Retinal pigment epithelial cell (primary cell): ENCODE measurements around the gene MATK.

Experiments
- DNase-seq: peaks from one replicate; pipeline ENCODE4 v3.0.0-alpha.2; 2010; ENCODE audit warnings: low read depth
- H3K4me3 ChIP-seq: 2 replicates; pipeline ENCODE4 v1.5.1; 2011; ENCODE audit warnings: mild to moderate bottlenecking, low read length, control low read depth, moderate library complexity
- CTCF ChIP-seq: conservative IDR thresholded peaks from 2 replicates; pipeline ENCODE4 v1.5.1; 2011; ENCODE audit warnings: low read depth, low read length, control low read depth, inconsistent platforms

Gene MATK

GRCh38 chr19:3780786-3781304, 5.3 kb downstream of the MATK start:
- no peak for TF ChIP-seq CTCF
- DNase-seq = no peak
- H3K4me3 ChIP-seq = no peak overlapping the region

- no peak for TF ChIP-seq CTCF
- DNase-seq = no peak
- no peak overlapping the region for H3K4me3 ChIP-seq
Measured at GRCh38 chr19:3778899-3779723, 7.1 kb downstream of the MATK start.

- H3K4me3 ChIP-seq = no peak overlapping the region
- no peak for DNase-seq
- no peak for TF ChIP-seq CTCF
Measured at GRCh38 chr19:3778104-3778867, 7.9 kb downstream of the MATK start.

- no peak for TF ChIP-seq CTCF
- no peak overlapping the region for H3K4me3 ChIP-seq
- DNase-seq = no peak
Measured at GRCh38 chr19:3776479-3777040, 9.6 kb downstream of the MATK start.

GRCh38 chr19:3775831-3776230, 10.3 kb downstream of the MATK start:
- H3K4me3 ChIP-seq = no peak overlapping the region
- no peak for DNase-seq
- TF ChIP-seq CTCF = no peak

- no peak for DNase-seq
- no peak for TF ChIP-seq CTCF
- no peak overlapping the region for H3K4me3 ChIP-seq
Measured at GRCh38 chr19:3775374-3775711, 10.8 kb downstream of the MATK start.
